ENCODE data around the gene SETD2. TPM values are rescaled to one million over a fixed set of nuclear protein-coding genes. Genes with fewer than 3 reads are reported as not detected.

Gene SETD2
- total and polyA plus RNA-seq, 2 donors (not counting 1 experiment from before 2014, with no cell fraction given) = 22.6 to 91.4 TPM

DNA sequence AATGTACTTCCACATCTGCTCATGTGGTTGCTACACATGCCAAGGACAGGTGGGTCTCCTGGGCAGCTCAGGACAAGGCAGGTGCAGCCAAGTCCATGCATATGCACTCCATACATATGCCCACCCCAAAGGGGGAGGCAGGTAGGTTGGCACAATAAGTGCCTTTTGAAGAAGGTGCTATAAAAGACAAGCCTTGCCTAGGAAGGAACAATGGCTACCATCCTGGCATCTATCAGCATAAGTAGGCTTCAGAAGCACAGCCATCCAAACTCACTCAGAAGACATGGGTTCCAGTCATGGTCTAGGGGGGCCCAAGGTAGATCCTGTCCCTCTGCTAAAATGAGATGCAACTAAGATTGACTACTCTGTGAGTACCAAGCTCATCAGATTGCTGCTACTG lies 149.9 kb downstream of the SETD2 start:
- H3K27ac ChIP-seq (ENCODE audit: low read length in 2 of 2) = no peak overlapping the region
- H3K4me3 Mint-ChIP-seq = no peak overlapping the region
- ChIA-PET POLR2A (no interaction called here), CTCF (no interaction called here)
- peaks cover 19% of the 10 kb centered on the region for H4K20me1 ChIP-seq (ENCODE audit: control insufficient read depth, insufficient read depth, low read length, poor library complexity, severe bottlenecking)
- H3K4me1 ChIP-seq (ENCODE audit: control insufficient read depth in 2 of 2, insufficient read depth in 2 of 2, low read length in 2 of 2) = peaks cover 23 to 33% of the 10 kb centered on the region in 2 donors
- peaks cover 0 to 45% of the 10 kb centered on the region in 2 experiments for H3K36me3 ChIP-seq (replicated peaks in 1 of 2; ENCODE audit: control extremely low read depth in 1 of 2, control insufficient read depth in 1 of 2, extremely low read depth in 1 of 2, insufficient read depth in 2 of 2, low read length in 1 of 2)
- H3K27me3 Mint-ChIP-seq = no peaks in the 10 kb centered on the region
- TF ChIP-seq, protein P1, sequence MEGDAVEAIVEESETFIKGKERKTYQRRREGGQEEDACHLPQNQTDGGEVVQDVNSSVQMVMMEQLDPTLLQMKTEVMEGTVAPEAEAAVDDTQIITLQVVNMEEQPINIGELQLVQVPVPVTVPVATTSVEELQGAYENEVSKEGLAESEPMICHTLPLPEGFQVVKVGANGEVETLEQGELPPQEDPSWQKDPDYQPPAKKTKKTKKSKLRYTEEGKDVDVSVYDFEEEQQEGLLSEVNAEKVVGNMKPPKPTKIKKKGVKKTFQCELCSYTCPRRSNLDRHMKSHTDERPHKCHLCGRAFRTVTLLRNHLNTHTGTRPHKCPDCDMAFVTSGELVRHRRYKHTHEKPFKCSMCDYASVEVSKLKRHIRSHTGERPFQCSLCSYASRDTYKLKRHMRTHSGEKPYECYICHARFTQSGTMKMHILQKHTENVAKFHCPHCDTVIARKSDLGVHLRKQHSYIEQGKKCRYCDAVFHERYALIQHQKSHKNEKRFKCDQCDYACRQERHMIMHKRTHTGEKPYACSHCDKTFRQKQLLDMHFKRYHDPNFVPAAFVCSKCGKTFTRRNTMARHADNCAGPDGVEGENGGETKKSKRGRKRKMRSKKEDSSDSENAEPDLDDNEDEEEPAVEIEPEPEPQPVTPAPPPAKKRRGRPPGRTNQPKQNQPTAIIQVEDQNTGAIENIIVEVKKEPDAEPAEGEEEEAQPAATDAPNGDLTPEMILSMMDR (IDR thresholded peaks at IDR 0.05) = no peak
- no peak for TF ChIP-seq EZH2 (IDR thresholded peaks at IDR 0.05; ENCODE audit: borderline replicate concordance, insufficient read depth, low read depth, low read length, poor library complexity, severe bottlenecking)
- DNase-seq (no peak), ATAC-seq (ENCODE audit: low read depth) (no peak)
- H3K9me3 Mint-ChIP-seq (ENCODE audit: insufficient read depth) = no peaks in the 10 kb centered on the region
- H2AFZ ChIP-seq (ENCODE audit: insufficient read depth, low read depth, low read length, poor library complexity, severe bottlenecking) = no peak overlapping the region
- no peak overlapping the region for H3K9ac ChIP-seq (ENCODE audit: low read length)
- H3K4me3 ChIP-seq (ENCODE audit: control extremely low read depth in 1 of 5, extremely low read depth in 1 of 5, insufficient read depth in 1 of 5, low read depth in 2 of 5, low read length in 4 of 5) = no peak overlapping the region
- no peak overlapping the region for H3K4me2 ChIP-seq (replicated peaks; ENCODE audit: low read depth, low read length, poor library complexity, severe bottlenecking)
- peaks cover 38% of the 10 kb centered on the region for H3K4me1 Mint-ChIP-seq
- H3K79me2 ChIP-seq (ENCODE audit: control insufficient read depth, insufficient read depth, low read length) = no peaks in the 10 kb centered on the region
- no peak overlapping the region for H3K27ac Mint-ChIP-seq
- H3K9me3 ChIP-seq (ENCODE audit: control extremely low read depth in 1 of 3, control insufficient read depth in 2 of 3, insufficient read depth in 1 of 3, low read length in 2 of 3) = no peaks in the 10 kb centered on the region
- intact Hi-C loops (cut with micrococcal nuclease) = no loop called here
- no peaks in the 10 kb centered on the region for H3K27me3 ChIP-seq (replicated peaks in 1 of 4; ENCODE audit: control extremely low read depth in 1 of 4, control insufficient read depth in 3 of 4, insufficient read depth in 4 of 4, low read length in 3 of 4)

DNA sequence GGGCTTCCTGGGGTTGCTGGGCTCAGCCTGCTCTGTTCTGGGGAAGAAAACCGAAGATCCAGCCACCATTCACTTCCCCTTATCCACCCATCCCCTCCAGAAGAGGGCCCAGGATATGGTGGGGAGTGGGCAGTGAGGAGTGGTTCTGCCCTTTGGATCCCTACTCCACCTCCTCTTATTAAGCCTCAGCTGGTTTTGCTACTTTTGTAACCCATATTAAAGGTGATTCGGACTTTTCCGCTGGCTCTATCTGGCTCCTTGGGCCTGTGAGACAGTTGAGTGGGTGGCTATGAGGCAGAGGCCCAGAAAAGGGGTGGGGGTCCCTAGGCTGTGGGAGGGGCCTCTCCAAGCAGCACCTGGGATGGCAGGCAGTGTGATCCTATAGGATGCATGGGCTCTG lies 150.7 kb downstream of the SETD2 start:
- Histone ChIP-seq H3K27me3 (replicated peaks in 1 of 4; ENCODE audit: control extremely low read depth in 1 of 4, control insufficient read depth in 3 of 4, insufficient read depth in 4 of 4, low read length in 3 of 4) (no peaks in the 10 kb centered on the region), H3K4me1 (ENCODE audit: control insufficient read depth in 2 of 2, insufficient read depth in 2 of 2, low read length in 2 of 2) (peaks cover 23 to 40% of the 10 kb centered on the region in 2 donors), H3K27ac (ENCODE audit: low read length in 2 of 2) (no peak overlapping the region), H3K4me3 (ENCODE audit: control extremely low read depth in 1 of 5, extremely low read depth in 1 of 5, insufficient read depth in 1 of 5, low read depth in 2 of 5, low read length in 4 of 5) (no peak overlapping the region), H3K9me3 (ENCODE audit: control extremely low read depth in 1 of 3, control insufficient read depth in 2 of 3, insufficient read depth in 1 of 3, low read length in 2 of 3) (no peaks in the 10 kb centered on the region), H4K20me1 (ENCODE audit: control insufficient read depth, insufficient read depth, low read length, poor library complexity, severe bottlenecking) (peaks cover 17% of the 10 kb centered on the region), H3K36me3 (replicated peaks in 1 of 2; ENCODE audit: control extremely low read depth in 1 of 2, control insufficient read depth in 1 of 2, extremely low read depth in 1 of 2, insufficient read depth in 2 of 2, low read length in 1 of 2) (peaks cover 0 to 38% of the 10 kb centered on the region in 2 experiments), H3K4me2 (replicated peaks; ENCODE audit: low read depth, low read length, poor library complexity, severe bottlenecking) (no peak overlapping the region), H3K9ac (ENCODE audit: low read length) (no peak overlapping the region), H3K79me2 (ENCODE audit: control insufficient read depth, insufficient read depth, low read length) (no peaks in the 10 kb centered on the region), H2AFZ (ENCODE audit: insufficient read depth, low read depth, low read length, poor library complexity, severe bottlenecking) (no peak overlapping the region)
- no peak for TF ChIP-seq EZH2 (IDR thresholded peaks at IDR 0.05; ENCODE audit: borderline replicate concordance, insufficient read depth, low read depth, low read length, poor library complexity, severe bottlenecking)
- TF ChIP-seq, protein P1 (IDR thresholded peaks at IDR 0.05) = no peak
- DNase-seq (no peak), ATAC-seq (ENCODE audit: low read depth) (no peak)
- WGBS (ENCODE audit: insufficient coverage) = 100% methylated on average over 2 of the region's 3 CpGs
- ChIA-PET POLR2A (no interaction called here), CTCF (interaction anchor here (1.3 kb wide), 1 partner anchor 8 kb away, joined by 3 read pairs; no protein-coding TSS in a partner anchor)
- Mint-ChIP-seq H3K4me3 (no peak overlapping the region), H3K27me3 (no peaks in the 10 kb centered on the region), H3K27ac (no peak overlapping the region), H3K9me3 (ENCODE audit: insufficient read depth) (no peaks in the 10 kb centered on the region), H3K4me1 (peaks cover 33% of the 10 kb centered on the region)
- intact Hi-C loops (cut with micrococcal nuclease) = no loop called here

Measured in B cell (primary cell).